ENCODE measurements around the gene TMEM17. TPM values are rescaled to one million over a fixed set of nuclear protein-coding genes. Genes with fewer than 3 reads are reported as not detected.
A peak's percentile ranks its signal among the peaks of the same experiment; 100 is the strongest.

Gene TMEM17
- total and polyA plus RNA-seq, 2 donors (not counting 3 experiments of a cell fraction or from before 2014, with no cell fraction given) = 0.91 to 2.0 TPM

DNA sequence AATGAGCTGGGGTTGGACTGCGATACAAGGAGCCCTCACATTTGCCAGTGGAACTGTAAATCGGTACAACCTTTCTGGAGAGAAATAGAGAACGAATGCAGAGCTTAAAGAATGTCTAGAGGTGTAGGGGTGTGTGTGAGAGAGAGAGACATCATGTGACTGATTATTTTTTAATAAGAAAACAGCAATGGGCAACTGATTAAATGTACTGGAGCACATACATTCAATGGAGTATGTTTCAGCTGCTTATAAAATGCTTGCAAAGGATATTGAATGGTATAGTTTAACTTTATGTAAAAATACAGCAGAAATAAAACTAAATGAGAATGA is 391 bp upstream of the TMEM17 start:
- Histone ChIP-seq H3K4me1 (ENCODE audit: control insufficient read depth, extremely low read depth, insufficient read depth, low read length) (peaks cover 7% of the 10 kb centered on the region), H4K20me1 (replicated peaks; ENCODE audit: control insufficient read depth, extremely low read depth, insufficient read depth, low read length) (no peaks in the 10 kb centered on the region), H3K9me3 (replicated peaks; ENCODE audit: control insufficient read depth, insufficient read depth, low read length) (no peaks in the 10 kb centered on the region), H3K9ac (replicated peaks; ENCODE audit: extremely low read depth, insufficient read depth, low read length) (peak overlapping the region; percentile 88), H3K27me3 (ENCODE audit: control insufficient read depth in 2 of 2, insufficient read depth in 2 of 2, low read length in 2 of 2) (no peaks in the 10 kb centered on the region), H3K79me2 (ENCODE audit: control insufficient read depth, insufficient read depth, low read length) (no peaks in the 10 kb centered on the region), H2AFZ (ENCODE audit: low read depth, low read length) (peak overlapping the region; percentile 99), H3K9me1 (replicated peaks; ENCODE audit: control insufficient read depth, extremely low read depth, insufficient read depth, low read length) (no peaks in the 10 kb centered on the region), H3K4me2 (ENCODE audit: insufficient read depth, low read length) (peak overlapping the region; percentile 99), H3K4me3 (replicated peaks in 1 of 3; ENCODE audit: insufficient read depth in 1 of 3, low read depth in 1 of 3, low read length in 3 of 3) (peak overlapping the region; percentile 60 to 97 (median 96)), H3K27ac (ENCODE audit: insufficient read depth, low read depth, low read length) (peak overlapping the region; percentile 84), H3K36me3 (ENCODE audit: control insufficient read depth in 2 of 2, extremely low read depth in 1 of 2, insufficient read depth in 2 of 2, low read length in 2 of 2) (no peaks in the 10 kb centered on the region)
- intact Hi-C loops (cut with micrococcal nuclease) (loop anchor here (1.0 to 2.0 kb wide), 4 partner anchors 31 to 268 kb away; partner anchors contain the start of gene EHBP1), dilution Hi-C loops (cut with MboI; ENCODE audit: extremely low pct_ligation_motif_present, low sequenced_read_pairs) (no loop called here)
- DNase-seq (ENCODE audit: low read depth, low spot score) (no peak), FAIRE-seq (no peak)
- CTCF ChIA-PET = interaction anchor here (1.3 to 2.1 kb wide), 4 partner anchors 13 to 49 kb away, joined by 3 to 20 read pairs (median 4); no protein-coding TSS in a partner anchor
- TF ChIP-seq MYC (IDR thresholded peaks at IDR 0.05; ENCODE audit: low read depth, low read length) (no peak), POLR2AphosphoS5 (IDR thresholded peaks at IDR 0.05; ENCODE audit: insufficient read depth, low read depth, low read length) (no peak), POLR2A (IDR thresholded peaks at IDR 0.05; ENCODE audit: low read depth, low read length) (no peak), GATA2 (IDR thresholded peaks at IDR 0.05; ENCODE audit: insufficient read depth, insufficient read length, low read depth, low read length) (no peak), FOS (IDR thresholded peaks at IDR 0.05; ENCODE audit: borderline replicate concordance, insufficient read depth, low read length) (no peak), JUN (IDR thresholded peaks at IDR 0.05; ENCODE audit: borderline replicate concordance, insufficient read depth, insufficient read length, low read depth) (no peak), EZH2 (IDR thresholded peaks at IDR 0.05; ENCODE audit: borderline replicate concordance, low read depth, low read length, severe bottlenecking) (no peak)
- TF ChIP-seq, protein P1, sequence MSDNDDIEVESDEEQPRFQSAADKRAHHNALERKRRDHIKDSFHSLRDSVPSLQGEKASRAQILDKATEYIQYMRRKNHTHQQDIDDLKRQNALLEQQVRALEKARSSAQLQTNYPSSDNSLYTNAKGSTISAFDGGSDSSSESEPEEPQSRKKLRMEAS (IDR thresholded peaks at IDR 0.05; ENCODE audit: insufficient read depth, insufficient read length) = no peak
- TF ChIP-seq, protein P2, sequence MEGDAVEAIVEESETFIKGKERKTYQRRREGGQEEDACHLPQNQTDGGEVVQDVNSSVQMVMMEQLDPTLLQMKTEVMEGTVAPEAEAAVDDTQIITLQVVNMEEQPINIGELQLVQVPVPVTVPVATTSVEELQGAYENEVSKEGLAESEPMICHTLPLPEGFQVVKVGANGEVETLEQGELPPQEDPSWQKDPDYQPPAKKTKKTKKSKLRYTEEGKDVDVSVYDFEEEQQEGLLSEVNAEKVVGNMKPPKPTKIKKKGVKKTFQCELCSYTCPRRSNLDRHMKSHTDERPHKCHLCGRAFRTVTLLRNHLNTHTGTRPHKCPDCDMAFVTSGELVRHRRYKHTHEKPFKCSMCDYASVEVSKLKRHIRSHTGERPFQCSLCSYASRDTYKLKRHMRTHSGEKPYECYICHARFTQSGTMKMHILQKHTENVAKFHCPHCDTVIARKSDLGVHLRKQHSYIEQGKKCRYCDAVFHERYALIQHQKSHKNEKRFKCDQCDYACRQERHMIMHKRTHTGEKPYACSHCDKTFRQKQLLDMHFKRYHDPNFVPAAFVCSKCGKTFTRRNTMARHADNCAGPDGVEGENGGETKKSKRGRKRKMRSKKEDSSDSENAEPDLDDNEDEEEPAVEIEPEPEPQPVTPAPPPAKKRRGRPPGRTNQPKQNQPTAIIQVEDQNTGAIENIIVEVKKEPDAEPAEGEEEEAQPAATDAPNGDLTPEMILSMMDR (IDR thresholded peaks at IDR 0.05; ENCODE audit: extremely low read depth in 1 of 2, insufficient read depth in 1 of 2, low read depth in 1 of 2, low read length in 2 of 2) = no peak
- no TSS peak for BruUV-seq (replicated peaks)
- POLR2A ChIA-PET = interaction anchor here (0.7 to 1.5 kb wide), 2 partner anchors 173 to 199 kb away, joined by 4 to 10 read pairs; partner anchors contain the start of gene EHBP1
